Gastroesophageal sphincter (tissue), 3 donors: ENCODE measurements around the gene AGBL3.

Experiments used
- CTCF ChIP-seq, 4 experiments: fragments of 200-600 bp in 2 of 4; fragments of 450-650 bp in 2 of 4; sonication (generic) in 1 of 4; IDR thresholded peaks; one replicate each; pipeline ENCODE4 v1.5.1; 2017 to 2019; ENCODE audit warnings: antibody characterized with exemption in 4 of 4, mild to moderate bottlenecking in 2 of 4, moderate library complexity in 2 of 4
- POLR2A ChIP-seq, 2 donors: fragments of 450-650 bp; IDR thresholded peaks; one replicate each; pipeline ENCODE4 v1.6.1; 2017; ENCODE audit warnings: antibody characterized with exemption in 2 of 2, mild to moderate bottlenecking in 2 of 2, moderate library complexity in 1 of 2

DNA sequence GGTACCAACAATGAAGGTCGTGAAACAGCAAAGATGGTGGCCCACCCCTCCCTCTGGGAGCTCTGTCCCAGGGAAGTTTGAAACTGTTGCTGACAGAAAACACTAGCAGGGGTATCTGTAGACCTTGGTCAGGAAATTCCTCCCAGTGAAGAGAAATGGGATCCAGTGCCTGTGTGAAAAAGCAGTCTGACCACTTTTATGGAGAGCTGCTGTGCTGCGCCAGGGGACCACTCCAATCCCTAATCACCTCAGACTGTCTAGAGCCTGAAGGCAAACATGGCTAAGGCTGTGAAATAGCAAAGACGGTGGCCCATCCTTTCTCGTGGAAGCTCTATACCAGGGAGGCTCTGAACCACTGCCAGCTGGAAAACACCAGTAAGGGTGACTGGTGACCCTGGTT lies 123.3 kb downstream of the AGBL3 start:
- no peak for TF ChIP-seq CTCF (IDR thresholded peaks at IDR 0.05)
- no peak for TF ChIP-seq POLR2A (IDR thresholded peaks at IDR 0.05)
